GM12878 (cell line): ENCODE measurements around the gene FTH1. TPM values are rescaled to one million over a fixed set of nuclear protein-coding genes. Genes with fewer than 3 reads are reported as not detected.
A peak's percentile ranks its signal among the peaks of the same experiment; 100 is the strongest.

Source experiments
- CEBPB ChIP-seq, 2 experiments: fragments of 150-350 bp in 1 of 2; IDR thresholded peaks; 2 replicates each; pipeline ENCODE4 v1.6.1; 2012 to 2014; ENCODE audit warnings: low read depth in 2 of 2, low read length in 2 of 2, borderline replicate concordance in 1 of 2, inconsistent platforms in 1 of 2
- CREM ChIP-seq: IDR thresholded peaks from 2 replicates; pipeline ENCODE4 v1.6.1; 2014; ENCODE audit warnings: antibody characterized with exemption, low read depth
- CUX1 ChIP-seq: IDR thresholded peaks from 2 replicates; pipeline ENCODE4 v1.6.1; 2012; ENCODE audit warnings: improper control_type of control experiment, low read depth, low read length; ENCODE audit not compliant: insufficient replicate concordance
- GATAD2B ChIP-seq: fragments of 450-650 bp; conservative IDR thresholded peaks from 2 replicates; pipeline ENCODE4 v1.6.1; 2017; ENCODE audit warnings: low read depth, mild to moderate bottlenecking, moderate library complexity
- MYB ChIP-seq: fragments of 150-350 bp; IDR thresholded peaks from 2 replicates; pipeline ENCODE4 v1.6.1; 2014; ENCODE audit warnings: mild to moderate bottlenecking, low read depth, low read length, borderline replicate concordance
- MYC ChIP-seq: IDR thresholded peaks from 2 replicates; pipeline ENCODE4 v1.6.1; 2011; ENCODE audit warnings: mild to moderate bottlenecking, low read length, moderate library complexity, inconsistent platforms; ENCODE audit not compliant: insufficient read depth, insufficient replicate concordance, insufficient read length, severe bottlenecking
- NBN ChIP-seq: fragments of 450-650 bp; IDR thresholded peaks from 2 replicates; pipeline ENCODE4 v1.6.1; 2016
- NFXL1 ChIP-seq: fragments of 450-650 bp; IDR thresholded peaks from 2 replicates; pipeline ENCODE4 v1.6.1; 2017; ENCODE audit warnings: antibody characterized with exemption, mild to moderate bottlenecking, borderline replicate concordance
- NFYA ChIP-seq: IDR thresholded peaks from 2 replicates; pipeline ENCODE4 v1.6.1; 2011; ENCODE audit warnings: low read depth, mild to moderate bottlenecking, low read length, improper control_type of control experiment, borderline replicate concordance
- POU2F2 ChIP-seq: IDR thresholded peaks from 3 replicates; pipeline ENCODE4 v1.6.1; 2011; ENCODE audit warnings: low read depth, mild to moderate bottlenecking, low read length, borderline replicate concordance
- RCOR1 ChIP-seq: conservative IDR thresholded peaks from 2 replicates; pipeline ENCODE4 v1.6.1; 2012; ENCODE audit warnings: low read depth, low read length, improper control_type of control experiment
- SKIL ChIP-seq: fragments of 450-650 bp; IDR thresholded peaks from 2 replicates; pipeline ENCODE4 v1.6.1; 2017; ENCODE audit warnings: mild to moderate bottlenecking, low read depth, inconsistent platforms; ENCODE audit not compliant: poor library complexity, severe bottlenecking
- SMARCA5 ChIP-seq: fragments of 450-650 bp; IDR thresholded peaks from 2 replicates; pipeline ENCODE4 v1.6.1; 2017; ENCODE audit warnings: mild to moderate bottlenecking
- SP1 ChIP-seq: IDR thresholded peaks from one replicate; pipeline ENCODE4 v1.6.1; 2011; ENCODE audit warnings: low read depth, low read length
- SUZ12 ChIP-seq: fragments of 200-600 bp; sonication (generic); IDR thresholded peaks from one replicate; pipeline ENCODE4 v1.6.1; 2018; ENCODE audit warnings: antibody characterized with exemption, mild to moderate bottlenecking; ENCODE audit not compliant: unreplicated experiment
- TCF12 ChIP-seq: IDR thresholded peaks from 2 replicates; pipeline ENCODE4 v1.6.1; 2011; ENCODE audit warnings: low read depth, mild to moderate bottlenecking, low read length
- polyA plus RNA-seq, 11 experiments: library from polyadenylated mRNA; depleted of rRNA in 4 of 11; unstranded in 6 of 11; stranded (reverse) in 5 of 11; fragments of >200 nt; fragmentation: Nextera tagmentation in 4 of 11; fragmentation: Illumina TruSeq in 1 of 11; extraction: Ambion mirVana in 4 of 11; extraction: Trizol in 1 of 11; gene quantifications; 1 replicate in 1 of 11; 2 replicates in 10 of 11; pipeline versions ENCODE4 v1.2.1 to v1.2.3, GENCODE V29; 2011 to 2016; ENCODE audit warnings: inconsistent platforms in 2 of 11, missing spikeins in 2 of 11, low read depth in 1 of 11
- total RNA-seq, 4 experiments: library from RNA; depleted of rRNA in 3 of 4; stranded (reverse); fragments of >200 nt in 3 of 4; fragmentation: Illumina TruSeq in 1 of 4; extraction: Trizol in 1 of 4; gene quantifications; 2 replicates each; pipeline versions ENCODE4 v1.2.1 to v1.2.3, GENCODE V29; 2013 to 2021
- TF ChIP-seq, protein P1 (sequence below): fragments of 450-650 bp; IDR thresholded peaks from 2 replicates; pipeline ENCODE4 v1.6.1; 2018; ENCODE audit warnings: borderline replicate concordance, mild to moderate bottlenecking; ENCODE audit not compliant: partially characterized antibody
- TF ChIP-seq, protein P2 (sequence below): fragments of 150-350 bp; IDR thresholded peaks from 2 replicates; pipeline ENCODE4 v1.6.1; 2014; ENCODE audit warnings: mild to moderate bottlenecking, low read depth, low read length

FTH1 gene
- total and polyA plus RNA-seq, 10 of the 15 experiments (the other 5 are each of a cell fraction or from before 2014, with no cell fraction given): 289 to 4,154 (median 960) TPM

- TF ChIP-seq, protein P1, sequence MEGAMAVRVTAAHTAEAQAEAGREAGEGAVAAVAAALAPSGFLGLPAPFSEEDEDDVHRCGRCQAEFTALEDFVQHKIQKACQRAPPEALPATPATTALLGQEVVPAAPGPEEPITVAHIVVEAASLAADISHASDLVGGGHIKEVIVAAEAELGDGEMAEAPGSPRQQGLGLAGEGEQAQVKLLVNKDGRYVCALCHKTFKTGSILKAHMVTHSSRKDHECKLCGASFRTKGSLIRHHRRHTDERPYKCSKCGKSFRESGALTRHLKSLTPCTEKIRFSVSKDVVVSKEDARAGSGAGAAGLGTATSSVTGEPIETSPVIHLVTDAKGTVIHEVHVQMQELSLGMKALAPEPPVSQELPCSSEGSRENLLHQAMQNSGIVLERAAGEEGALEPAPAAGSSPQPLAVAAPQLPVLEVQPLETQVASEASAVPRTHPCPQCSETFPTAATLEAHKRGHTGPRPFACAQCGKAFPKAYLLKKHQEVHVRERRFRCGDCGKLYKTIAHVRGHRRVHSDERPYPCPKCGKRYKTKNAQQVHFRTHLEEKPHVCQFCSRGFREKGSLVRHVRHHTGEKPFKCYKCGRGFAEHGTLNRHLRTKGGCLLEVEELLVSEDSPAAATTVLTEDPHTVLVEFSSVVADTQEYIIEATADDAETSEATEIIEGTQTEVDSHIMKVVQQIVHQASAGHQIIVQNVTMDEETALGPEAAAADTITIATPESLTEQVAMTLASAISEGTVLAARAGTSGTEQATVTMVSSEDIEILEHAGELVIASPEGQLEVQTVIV: no peak
- TF ChIP-seq, protein P2, sequence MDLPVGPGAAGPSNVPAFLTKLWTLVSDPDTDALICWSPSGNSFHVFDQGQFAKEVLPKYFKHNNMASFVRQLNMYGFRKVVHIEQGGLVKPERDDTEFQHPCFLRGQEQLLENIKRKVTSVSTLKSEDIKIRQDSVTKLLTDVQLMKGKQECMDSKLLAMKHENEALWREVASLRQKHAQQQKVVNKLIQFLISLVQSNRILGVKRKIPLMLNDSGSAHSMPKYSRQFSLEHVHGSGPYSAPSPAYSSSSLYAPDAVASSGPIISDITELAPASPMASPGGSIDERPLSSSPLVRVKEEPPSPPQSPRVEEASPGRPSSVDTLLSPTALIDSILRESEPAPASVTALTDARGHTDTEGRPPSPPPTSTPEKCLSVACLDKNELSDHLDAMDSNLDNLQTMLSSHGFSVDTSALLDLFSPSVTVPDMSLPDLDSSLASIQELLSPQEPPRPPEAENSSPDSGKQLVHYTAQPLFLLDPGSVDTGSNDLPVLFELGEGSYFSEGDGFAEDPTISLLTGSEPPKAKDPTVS: no peak
- TF ChIP-seq CUX1 (no peak), NFXL1 (no peak), MYB (no peak), NFYA (no peak), SUZ12 (no peak), POU2F2 (0 out of 3 replicates have a peak, but pooled peaks have one; percentile 18), SKIL (no peak), TCF12 (no peak), GATAD2B (no peak), SMARCA5 (peak; percentile 71; the same call in 1 of the 2 replicates), SP1 (no peak), CEBPB (IDR thresholded peaks at IDR 0.05; ENCODE audit: borderline replicate concordance in 1 of 2, low read depth in 2 of 2, low read length in 2 of 2) (no peak), MYC (no peak), CREM (no peak), RCOR1 (no peak), NBN (no peak)
Measured at GRCh38 chr11:61947486-61948210, 19.8 kb downstream of the FTH1 start (continued).
